Astrocyte (in vitro differentiated cells and primary cell): ENCODE results near the gene PCDHGB3. TPM values are rescaled to one million over a fixed set of nuclear protein-coding genes. Genes with fewer than 3 reads are reported as not detected.

Experiments used
- DNase-seq: peaks from one replicate; pipeline ENCODE4 v3.0.0-alpha.2; 2010; ENCODE audit warnings: low read depth
- FAIRE-seq: peaks from 2 replicates; lab custom pipeline; 2011; peaks lifted over from hg19 to GRCh38; lab: Jason Lieb, UNC
- H2AFZ ChIP-seq: 2 replicates; pipeline ENCODE4 v1.6.0; 2012; ENCODE audit warnings: low read depth, low read length, inconsistent platforms
- H3K27ac ChIP-seq: 2 replicates; pipeline ENCODE4 v1.5.1; 2011; ENCODE audit warnings: low read depth, low read length, inconsistent platforms
- H3K27me3 ChIP-seq: 2 replicates; pipeline ENCODE4 v1.6.0; 2011; ENCODE audit warnings: low read length, inconsistent platforms; ENCODE audit not compliant: insufficient read depth
- H3K36me3 ChIP-seq: 2 replicates; pipeline ENCODE4 v1.5.1; 2011; ENCODE audit warnings: low read length, inconsistent platforms; ENCODE audit not compliant: insufficient read depth
- H3K4me1 ChIP-seq: 2 replicates; pipeline ENCODE4 v1.5.1; 2011; ENCODE audit warnings: low read length, inconsistent platforms; ENCODE audit not compliant: insufficient read depth
- H3K4me2 ChIP-seq: 2 replicates; pipeline ENCODE4 v1.6.0; 2012; ENCODE audit warnings: low read length, inconsistent platforms
- H3K4me3 ChIP-seq: 2 replicates; pipeline ENCODE4 v1.5.1; 2011; ENCODE audit warnings: low read depth, mild to moderate bottlenecking, low read length, inconsistent platforms; ENCODE audit not compliant: insufficient read depth
- H3K79me2 ChIP-seq: 2 replicates; pipeline ENCODE4 v1.6.0; 2012; ENCODE audit warnings: mild to moderate bottlenecking, low read length, inconsistent platforms; ENCODE audit not compliant: insufficient read depth
- H3K9ac ChIP-seq: 2 replicates; pipeline ENCODE4 v1.6.0; 2012; ENCODE audit warnings: mild to moderate bottlenecking, low read length, inconsistent platforms
- H3K9me3 ChIP-seq: 2 replicates; pipeline ENCODE4 v1.5.1; 2012; ENCODE audit warnings: low read depth, mild to moderate bottlenecking, low read length, inconsistent platforms; ENCODE audit not compliant: insufficient read depth
- H4K20me1 ChIP-seq: 2 replicates; pipeline ENCODE4 v1.6.0; 2012; ENCODE audit warnings: low read length, inconsistent platforms; ENCODE audit not compliant: insufficient read depth
- H3K27ac Mint-ChIP-seq: one replicate; pipeline ENCODE4 v1.8.0; 2021; ENCODE audit warnings: mild to moderate bottlenecking, mixed read lengths; ENCODE audit not compliant: unreplicated experiment
- H3K27me3 Mint-ChIP-seq: one replicate; pipeline ENCODE4 v1.8.0; 2021; ENCODE audit warnings: low read depth, mixed read lengths; ENCODE audit not compliant: unreplicated experiment
- H3K36me3 Mint-ChIP-seq: one replicate; pipeline ENCODE4 v1.8.0; 2021; ENCODE audit warnings: low read depth, mixed read lengths; ENCODE audit not compliant: unreplicated experiment
- H3K4me1 Mint-ChIP-seq: one replicate; pipeline ENCODE4 v1.8.0; 2021; ENCODE audit warnings: low read depth, mixed read lengths; ENCODE audit not compliant: unreplicated experiment
- H3K4me3 Mint-ChIP-seq: one replicate; pipeline ENCODE4 v1.8.0; 2021; ENCODE audit warnings: mild to moderate bottlenecking, moderate library complexity, mixed read lengths; ENCODE audit not compliant: unreplicated experiment
- H3K9me3 Mint-ChIP-seq: one replicate; pipeline ENCODE4 v1.8.0; 2021; ENCODE audit warnings: mild to moderate bottlenecking, mixed read lengths; ENCODE audit not compliant: unreplicated experiment
- CTCF ChIP-seq: IDR thresholded peaks from 2 replicates; pipeline ENCODE4 v1.5.1; 2011; ENCODE audit warnings: low read depth, mild to moderate bottlenecking, inconsistent platforms, low read length, moderate library complexity; ENCODE audit not compliant: insufficient read depth
- EZH2 ChIP-seq: IDR thresholded peaks from 2 replicates; pipeline ENCODE4 v1.6.1; 2012; ENCODE audit warnings: mild to moderate bottlenecking, low read length, inconsistent platforms; ENCODE audit not compliant: insufficient read depth
- total RNA-seq: library from RNA; stranded (reverse); gene quantifications from 2 replicates; pipeline ENCODE4 v1.2.1, GENCODE V29; 2021

The PCDHGB3 gene
- total RNA-seq, 1 donor from 2014 or later = 0.14 TPM

GRCh38 chr5:141326088-141326854 is 43.8 kb upstream of the PCDHGB3 start:
- no peaks in the 10 kb centered on the region for H3K27me3 Mint-ChIP-seq
- TF ChIP-seq CTCF = peak; percentile 50
- no peak for TF ChIP-seq EZH2

GRCh38 chr5:141328231-141328630 is 41.8 kb upstream of the PCDHGB3 start:
- H4K20me1 ChIP-seq = no peaks in the 10 kb centered on the region
- H3K36me3 ChIP-seq = no peaks in the 10 kb centered on the region
- H3K9me3 ChIP-seq = peaks cover 25% of the 10 kb centered on the region
- Mint-ChIP-seq H3K27ac (no peak overlapping the region), H3K36me3 (no peaks in the 10 kb centered on the region), H3K4me1 (no peaks in the 10 kb centered on the region), H3K27me3 (no peaks in the 10 kb centered on the region), H3K9me3 (peaks cover 10% of the 10 kb centered on the region), H3K4me3 (no peak overlapping the region)
- no peaks in the 10 kb centered on the region for H3K27me3 ChIP-seq
- no peaks in the 10 kb centered on the region for H3K4me1 ChIP-seq
- TF ChIP-seq EZH2 = no peak
- TF ChIP-seq CTCF = no peak
- FAIRE-seq (no peak), DNase-seq (no peak)
- H2AFZ ChIP-seq = no peak overlapping the region
- H3K4me3 ChIP-seq = no peak overlapping the region
- no peaks in the 10 kb centered on the region for H3K79me2 ChIP-seq
- H3K4me2 ChIP-seq = no peak overlapping the region
- H3K27ac ChIP-seq = no peak overlapping the region
- H3K9ac ChIP-seq = no peak overlapping the region

More at GRCh38 chr5:141326088-141326854, 43.8 kb upstream of the PCDHGB3 start:
- H3K4me2 ChIP-seq = peak overlapping the region; percentile 93
- peak overlapping the region; percentile 80 for H3K9ac ChIP-seq
- peak overlapping the region; percentile 31 for H3K27ac ChIP-seq
- no peaks in the 10 kb centered on the region for H3K36me3 ChIP-seq
- H3K27me3 ChIP-seq = no peaks in the 10 kb centered on the region
- peaks cover 16% of the 10 kb centered on the region for H3K9me3 ChIP-seq
- no peaks in the 10 kb centered on the region for H3K36me3 Mint-ChIP-seq
- no peak overlapping the region for H3K27ac Mint-ChIP-seq
- DNase-seq = peak; percentile 68
- H3K4me1 ChIP-seq = no peaks in the 10 kb centered on the region
- no peak for FAIRE-seq
- no peaks in the 10 kb centered on the region for H3K4me1 Mint-ChIP-seq
- H3K4me3 Mint-ChIP-seq = peak overlapping the region; percentile 47
- H2AFZ ChIP-seq = peak overlapping the region; percentile 91
- no peaks in the 10 kb centered on the region for H3K79me2 ChIP-seq
- H3K4me3 ChIP-seq = peak overlapping the region; percentile 66
- H4K20me1 ChIP-seq = no peaks in the 10 kb centered on the region
- H3K9me3 Mint-ChIP-seq = peaks cover 9% of the 10 kb centered on the region
